GM18517 (cell line): Measurements from ENCODE around the gene SPATA13.

Experiments used
- ATAC-seq: cut with Tn5 transposase; IDR thresholded peaks from one replicate; pipeline ENCODE4 v1.9.1; 2021; ENCODE audit warnings: mild to moderate bottlenecking, moderate library complexity; ENCODE audit not compliant: unreplicated experiment

Gene SPATA13

GRCh38 chr13:24166561-24166960, 6.0 kb downstream of the SPATA13 start:
- no peak for ATAC-seq

GRCh38 chr13:24167666-24168391, 7.3 kb downstream of the SPATA13 start:
- no peak for ATAC-seq

GRCh38 chr13:24168392-24168750, 7.9 kb downstream of the SPATA13 start:
- no peak for ATAC-seq

GRCh38 chr13:24168979-24169378, 8.5 kb downstream of the SPATA13 start:
- ATAC-seq, result no peak

GRCh38 chr13:24172071-24172470, 11.6 kb downstream of the SPATA13 start:
- ATAC-seq, result no peak

- ATAC-seq, result no peak
Measured at GRCh38 chr13:24173795-24174194, 13.3 kb downstream of the SPATA13 start.

GRCh38 chr13:24175847-24176246, 15.3 kb downstream of the SPATA13 start:
- ATAC-seq, result no peak

GRCh38 chr13:24176351-24177101, 16.0 kb downstream of the SPATA13 start:
- no peak for ATAC-seq

GRCh38 chr13:24178847-24179485, 18.4 kb downstream of the SPATA13 start:
- no peak for ATAC-seq

GRCh38 chr13:24179486-24179850, 18.9 kb downstream of the SPATA13 start:
- ATAC-seq, result no peak

GRCh38 chr13:24180750-24181377, 20.3 kb downstream of the SPATA13 start:
- ATAC-seq, result no peak

GRCh38 chr13:24181991-24182702, 21.6 kb downstream of the SPATA13 start:
- no peak for ATAC-seq

GRCh38 chr13:24182703-24183081, 22.2 kb downstream of the SPATA13 start:
- no peak for ATAC-seq

- no peak for ATAC-seq
Measured at GRCh38 chr13:24183741-24184182, 23.2 kb downstream of the SPATA13 start.

GRCh38 chr13:24184265-24184841, 23.8 kb downstream of the SPATA13 start:
- no peak for ATAC-seq

GRCh38 chr13:24184882-24185281, 24.4 kb downstream of the SPATA13 start:
- ATAC-seq, result no peak

- ATAC-seq, result no peak
Measured at GRCh38 chr13:24185591-24186232, 25.2 kb downstream of the SPATA13 start.

- ATAC-seq, result no peak
Measured at GRCh38 chr13:24187185-24187584, 26.7 kb downstream of the SPATA13 start.

- ATAC-seq, result no peak
Measured at GRCh38 chr13:24192057-24192810, 31.7 kb downstream of the SPATA13 start.
